Muscle layer of duodenum (tissue), 2 donors: ENCODE measurements around the gene PUS3.

Experiments used
- H3K27ac ChIP-seq: one replicate; pipeline ENCODE4 v1.7.0; 2013; ENCODE audit warnings: mild to moderate bottlenecking, low read length
- H3K27me3 ChIP-seq: one replicate; pipeline ENCODE4 v1.7.0; 2013; ENCODE audit warnings: low read depth, mild to moderate bottlenecking, control low read depth, low read length
- H3K36me3 ChIP-seq, 2 donors: one replicate each; pipeline ENCODE4 v1.7.0; 2013; ENCODE audit warnings: low read length in 2 of 2, control low read depth in 1 of 2, mild to moderate bottlenecking in 1 of 2; ENCODE audit not compliant: insufficient read depth in 2 of 2, control insufficient read depth in 1 of 2
- H3K4me1 ChIP-seq, 2 donors: one replicate each; pipeline ENCODE4 v1.7.0; 2013; ENCODE audit warnings: low read length in 2 of 2, mild to moderate bottlenecking in 2 of 2, control low read depth in 1 of 2, moderate library complexity in 1 of 2; ENCODE audit not compliant: insufficient read depth in 2 of 2, control insufficient read depth in 1 of 2
- H3K4me3 ChIP-seq, 2 donors: one replicate each; pipeline ENCODE4 v1.7.0; 2013; ENCODE audit warnings: low read length in 2 of 2, low read depth in 1 of 2, mild to moderate bottlenecking in 1 of 2
- H3K9me3 ChIP-seq, 2 donors: one replicate each; pipeline ENCODE4 v1.7.0; 2013; ENCODE audit warnings: low read length in 2 of 2, control low read depth in 1 of 2, mild to moderate bottlenecking in 1 of 2; ENCODE audit not compliant: control insufficient read depth in 1 of 2
- donor health status: healthy.

PUS3 gene

GRCh38 chr11:125935618-125936199, 32.7 kb upstream of the PUS3 start:
- Histone ChIP-seq H3K27me3 (no peaks in the 10 kb centered on the region), H3K9me3 (no peaks in the 10 kb centered on the region), H3K4me1 (peaks cover 0 to 30% of the 10 kb centered on the region in 2 donors), H3K27ac (no peak overlapping the region), H3K36me3 (no peaks in the 10 kb centered on the region), H3K4me3 (no peak overlapping the region)

- Histone ChIP-seq H3K4me3 (no peak overlapping the region), H3K27me3 (no peaks in the 10 kb centered on the region), H3K36me3 (no peaks in the 10 kb centered on the region), H3K27ac (no peak overlapping the region), H3K4me1 (peaks cover 0 to 30% of the 10 kb centered on the region in 2 donors), H3K9me3 (no peaks in the 10 kb centered on the region)
Measured at GRCh38 chr11:125935056-125935455, 32.0 kb upstream of the PUS3 start.

GRCh38 chr11:125934473-125934872, 31.5 kb upstream of the PUS3 start:
- Histone ChIP-seq H3K27ac (no peak overlapping the region), H3K27me3 (no peaks in the 10 kb centered on the region), H3K4me3 (no peak overlapping the region), H3K36me3 (no peaks in the 10 kb centered on the region), H3K9me3 (no peaks in the 10 kb centered on the region), H3K4me1 (peaks cover 0 to 27% of the 10 kb centered on the region in 2 donors)

- Histone ChIP-seq H3K27me3 (no peaks in the 10 kb centered on the region), H3K27ac (no peak overlapping the region), H3K4me3 (no peak overlapping the region), H3K36me3 (no peaks in the 10 kb centered on the region), H3K9me3 (no peaks in the 10 kb centered on the region), H3K4me1 (peaks cover 0 to 17% of the 10 kb centered on the region in 2 donors)
Measured at GRCh38 chr11:125933030-125933813, 30.2 kb upstream of the PUS3 start.

GRCh38 chr11:125932301-125932700, 29.3 kb upstream of the PUS3 start:
- Histone ChIP-seq H3K4me1 (peaks cover 0 to 17% of the 10 kb centered on the region in 2 donors), H3K27me3 (no peaks in the 10 kb centered on the region), H3K9me3 (no peaks in the 10 kb centered on the region), H3K36me3 (no peaks in the 10 kb centered on the region), H3K4me3 (no peak overlapping the region), H3K27ac (no peak overlapping the region)

- no peak overlapping the region for H3K27ac ChIP-seq
- no peak overlapping the region for H3K4me3 ChIP-seq
- H3K4me1 ChIP-seq = peaks cover 0 to 17% of the 10 kb centered on the region in 2 donors
- no peaks in the 10 kb centered on the region for H3K27me3 ChIP-seq
- no peaks in the 10 kb centered on the region for H3K36me3 ChIP-seq
- no peaks in the 10 kb centered on the region for H3K9me3 ChIP-seq
Measured at GRCh38 chr11:125931668-125932067, 28.7 kb upstream of the PUS3 start.

- H3K4me1 ChIP-seq = peaks cover 0 to 18% of the 10 kb centered on the region in 2 donors
- no peak overlapping the region for H3K4me3 ChIP-seq
- no peak overlapping the region for H3K27ac ChIP-seq
- H3K27me3 ChIP-seq = no peaks in the 10 kb centered on the region
- H3K36me3 ChIP-seq = no peaks in the 10 kb centered on the region
- H3K9me3 ChIP-seq = no peaks in the 10 kb centered on the region
Measured at GRCh38 chr11:125931116-125931515, 28.1 kb upstream of the PUS3 start.

GRCh38 chr11:125930076-125930450, 27.1 kb upstream of the PUS3 start:
- Histone ChIP-seq H3K27me3 (no peaks in the 10 kb centered on the region), H3K9me3 (no peaks in the 10 kb centered on the region), H3K4me1 (peaks cover 3 to 20% of the 10 kb centered on the region in 2 donors), H3K36me3 (no peaks in the 10 kb centered on the region), H3K27ac (no peak overlapping the region), H3K4me3 (no peak overlapping the region)

- Histone ChIP-seq H3K27me3 (no peaks in the 10 kb centered on the region), H3K4me1 (peaks cover 3 to 20% of the 10 kb centered on the region in 2 donors), H3K9me3 (no peaks in the 10 kb centered on the region), H3K36me3 (no peaks in the 10 kb centered on the region), H3K4me3 (no peak overlapping the region), H3K27ac (no peak overlapping the region)
Measured at GRCh38 chr11:125929445-125930075, 26.6 kb upstream of the PUS3 start.

GRCh38 chr11:125926682-125927081, 23.7 kb upstream of the PUS3 start:
- no peaks in the 10 kb centered on the region for H3K36me3 ChIP-seq
- H3K27me3 ChIP-seq = no peaks in the 10 kb centered on the region
- no peak overlapping the region for H3K27ac ChIP-seq
- H3K4me1 ChIP-seq = peaks cover 3 to 19% of the 10 kb centered on the region in 2 donors
- H3K4me3 ChIP-seq = no peak overlapping the region
- H3K9me3 ChIP-seq = no peaks in the 10 kb centered on the region

GRCh38 chr11:125925804-125926203, 22.8 kb upstream of the PUS3 start:
- Histone ChIP-seq H3K27ac (no peak overlapping the region), H3K4me1 (peaks cover 3 to 12% of the 10 kb centered on the region in 2 donors), H3K27me3 (no peaks in the 10 kb centered on the region)

More at GRCh38 chr11:125925804-125926203, 22.8 kb upstream of the PUS3 start:
- Histone ChIP-seq H3K36me3 (no peaks in the 10 kb centered on the region), H3K4me3 (no peak overlapping the region), H3K9me3 (no peaks in the 10 kb centered on the region)
